HEK293 (cell line): Measurements from ENCODE around the gene TMEM151A.

Experiments used
- CTCF ChIA-PET: fragments of 350-600 bp; formaldehyde crosslinking; extraction: SDS; loops from one replicate; lab custom pipeline; 2021; ENCODE audit warnings: antibody characterized with exemption; lab: Yijun Ruan, JAX
- POLR2A ChIA-PET: fragments of 300-600 bp; formaldehyde crosslinking; extraction: SDS; loops from one replicate; lab custom pipeline; 2020; ENCODE audit warnings: antibody characterized with exemption, inconsistent platforms; lab: Yijun Ruan, JAX
- H3K27ac ChIP-seq: fragments of 200-500 bp; sonication (Bioruptor generic); 2 replicates; pipeline ENCODE4 v1.5.1; 2014; ENCODE audit warnings: low read depth, low read length, control low read depth, inconsistent platforms; ENCODE audit errors: extremely low read depth
- H3K36me3 ChIP-seq, 2 experiments: fragments of 200-500 bp in 1 of 2; sonication (Bioruptor generic) in 1 of 2; 1 replicate in 1 of 2; 2 replicates in 1 of 2; pipeline ENCODE4 v1.5.1; 2014 to 2017; ENCODE audit warnings: inconsistent platforms in 2 of 2, low read length in 2 of 2; ENCODE audit not compliant: control insufficient read depth in 2 of 2, insufficient read depth in 1 of 2
- H3K4me1 ChIP-seq: fragments of 200-500 bp; sonication (Bioruptor generic); 2 replicates; pipeline ENCODE4 v1.5.1; 2014; ENCODE audit warnings: mild to moderate bottlenecking, low read length, inconsistent platforms; ENCODE audit not compliant: control insufficient read depth, insufficient read depth
- H3K4me3 ChIP-seq: 2 replicates; pipeline ENCODE4 v1.5.1; 2011; ENCODE audit warnings: low read depth, mild to moderate bottlenecking, control low read depth, low read length, moderate library complexity
- H3K9me3 ChIP-seq: fragments of 200-500 bp; sonication (Bioruptor generic); 2 replicates; pipeline ENCODE4 v1.5.1; 2014; ENCODE audit warnings: low read depth, low read length, inconsistent platforms; ENCODE audit not compliant: control insufficient read depth, insufficient read depth
- GFI1B ChIP-seq: fragments of 450-650 bp; formaldehyde crosslinking; IDR thresholded peaks from 2 replicates; pipeline ENCODE4 v1.5.1; 2016; ENCODE audit warnings: missing biosample characterization, missing genetic modification characterization
- IKZF3 ChIP-seq: fragments of 450-650 bp; IDR thresholded peaks from 2 replicates; pipeline ENCODE4 v1.5.0; 2018; ENCODE audit warnings: missing biosample characterization, mild to moderate bottlenecking, missing genetic modification characterization, moderate library complexity
- KLF17 ChIP-seq: fragments of 450-650 bp; formaldehyde crosslinking; IDR thresholded peaks from 2 replicates; pipeline ENCODE4 v1.5.1; 2016; ENCODE audit warnings: missing biosample characterization, missing genetic modification characterization
- MYNN ChIP-seq: fragments of 450-650 bp; formaldehyde crosslinking; IDR thresholded peaks from 2 replicates; pipeline ENCODE4 v1.5.1; 2016; ENCODE audit warnings: missing biosample characterization, missing genetic modification characterization, borderline replicate concordance
- PRDM1 ChIP-seq: fragments of 450-650 bp; formaldehyde crosslinking; IDR thresholded peaks from 2 replicates; pipeline ENCODE4; 2016; ENCODE audit warnings: missing biosample characterization, missing genetic modification characterization
- SALL2 ChIP-seq: fragments of 450-650 bp; formaldehyde crosslinking; IDR thresholded peaks from 2 replicates; pipeline ENCODE4 v1.5.0; 2017; ENCODE audit warnings: missing biosample characterization, mild to moderate bottlenecking, missing genetic modification characterization, borderline replicate concordance
- SP2 ChIP-seq: fragments of 450-650 bp; formaldehyde crosslinking; IDR thresholded peaks from 2 replicates; pipeline ENCODE4 v1.5.1; 2016; ENCODE audit warnings: missing biosample characterization, missing genetic modification characterization
- ZBTB17 ChIP-seq: fragments of 450-650 bp; formaldehyde crosslinking; IDR thresholded peaks from 2 replicates; pipeline ENCODE4 v1.5.1; 2016; ENCODE audit warnings: missing biosample characterization, missing genetic modification characterization
- ZBTB6 ChIP-seq: fragments of 450-650 bp; formaldehyde crosslinking; IDR thresholded peaks from 2 replicates; pipeline ENCODE4 v1.5.1; 2017; ENCODE audit warnings: missing biosample characterization, missing genetic modification characterization
- ZBTB7A ChIP-seq: fragments of 450-650 bp; formaldehyde crosslinking; IDR thresholded peaks from 2 replicates; pipeline ENCODE4 v1.5.1; 2016; ENCODE audit warnings: low read depth, missing biosample characterization, missing genetic modification characterization
- ZFHX2 ChIP-seq: fragments of 450-650 bp; formaldehyde crosslinking; conservative IDR thresholded peaks from 2 replicates; pipeline ENCODE4 v1.5.1; 2016; ENCODE audit warnings: missing biosample characterization, missing genetic modification characterization
- ZNF10 ChIP-seq: fragments of 450-650 bp; formaldehyde crosslinking; IDR thresholded peaks from 2 replicates; pipeline ENCODE4 v1.5.1; 2017; ENCODE audit warnings: missing biosample characterization, missing genetic modification characterization
- ZNF211 ChIP-seq: fragments of 450-650 bp; formaldehyde crosslinking; IDR thresholded peaks from 2 replicates; pipeline ENCODE4 v1.5.1; 2016; ENCODE audit warnings: low read depth, missing biosample characterization, missing genetic modification characterization
- ZNF266 ChIP-seq: fragments of 450-650 bp; formaldehyde crosslinking; IDR thresholded peaks from 2 replicates; pipeline ENCODE4 v1.5.1; 2016; ENCODE audit warnings: missing biosample characterization, missing genetic modification characterization, low read depth
- ZNF274 ChIP-seq, 2 experiments: fragments of 200-500 bp in 1 of 2; fragments of 450-650 bp in 1 of 2; sonication (Bioruptor generic) in 1 of 2; formaldehyde crosslinking in 1 of 2; IDR thresholded peaks; 2 replicates each; pipeline versions ENCODE4 v1.5.1 to v1.6.1; 2014 to 2016; ENCODE audit warnings: borderline replicate concordance in 1 of 2, inconsistent platforms in 1 of 2, low read length in 1 of 2, missing biosample characterization in 1 of 2, missing genetic modification characterization in 1 of 2
- ZNF292 ChIP-seq: fragments of 450-650 bp; formaldehyde crosslinking; IDR thresholded peaks from 2 replicates; pipeline ENCODE4 v1.5.1; 2016; ENCODE audit warnings: low read depth, missing biosample characterization, missing genetic modification characterization, borderline replicate concordance
- ZNF354C ChIP-seq: fragments of 450-650 bp; formaldehyde crosslinking; IDR thresholded peaks from 2 replicates; pipeline ENCODE4 v1.5.1; 2016; ENCODE audit warnings: missing biosample characterization, missing genetic modification characterization, low read depth, borderline replicate concordance
- ZNF394 ChIP-seq: fragments of 450-650 bp; formaldehyde crosslinking; IDR thresholded peaks from 2 replicates; pipeline ENCODE4 v1.5.1; 2016; ENCODE audit warnings: missing biosample characterization, missing genetic modification characterization, mild to moderate bottlenecking, moderate library complexity, borderline replicate concordance
- ZNF600 ChIP-seq: fragments of 450-650 bp; formaldehyde crosslinking; IDR thresholded peaks from 2 replicates; pipeline ENCODE4 v1.5.1; 2016; ENCODE audit warnings: missing biosample characterization, missing genetic modification characterization
- ZNF654 ChIP-seq: fragments of 450-650 bp; formaldehyde crosslinking; IDR thresholded peaks from 2 replicates; pipeline ENCODE4 v1.5.1; 2016; ENCODE audit warnings: low read depth, missing biosample characterization, missing genetic modification characterization
- ZNF76 ChIP-seq: fragments of 450-650 bp; formaldehyde crosslinking; IDR thresholded peaks from 2 replicates; pipeline ENCODE4; 2016; ENCODE audit warnings: low read depth, missing biosample characterization, missing genetic modification characterization, borderline replicate concordance
- ZNF768 ChIP-seq: fragments of 450-650 bp; formaldehyde crosslinking; IDR thresholded peaks from 2 replicates; pipeline ENCODE4 v1.5.1; 2018; ENCODE audit warnings: missing biosample characterization, mild to moderate bottlenecking, missing genetic modification characterization
- ZSCAN16 ChIP-seq: fragments of 450-650 bp; formaldehyde crosslinking; IDR thresholded peaks from 2 replicates; pipeline ENCODE4 v1.5.1; 2016; ENCODE audit warnings: missing biosample characterization, missing genetic modification characterization
- TF ChIP-seq, protein P1 (sequence below): fragments of 450-650 bp; formaldehyde crosslinking; IDR thresholded peaks from 2 replicates; pipeline ENCODE4 v1.5.1; 2016; ENCODE audit warnings: missing biosample characterization, missing genetic modification characterization
- TF ChIP-seq, protein P2 (sequence below): fragments of 450-650 bp; formaldehyde crosslinking; IDR thresholded peaks from 2 replicates; pipeline ENCODE4 v1.5.1; 2016; ENCODE audit warnings: missing biosample characterization, missing genetic modification characterization
- TF ChIP-seq, protein P3 (sequence below): fragments of 450-650 bp; formaldehyde crosslinking; optimal IDR thresholded peaks from 2 replicates; pipeline ENCODE3; 2016; ENCODE audit warnings: missing biosample characterization, mild to moderate bottlenecking, missing genetic modification characterization
- TF ChIP-seq, protein P4 (sequence below): fragments of 450-650 bp; formaldehyde crosslinking; IDR thresholded peaks from 2 replicates; pipeline ENCODE4 v1.5.1; 2017; ENCODE audit warnings: missing biosample characterization, missing genetic modification characterization

Gene TMEM151A

GRCh38 chr11:66282468-66283455 is 8.9 kb upstream of the TMEM151A start:
- Histone ChIP-seq H3K36me3 (peaks cover 0 to 31% of the 10 kb centered on the region in 2 experiments; a peak in 1 of 3 replicates), H3K4me1 (no peaks in the 10 kb centered on the region), H3K9me3 (no peaks in the 10 kb centered on the region), H3K27ac (no peak overlapping the region), H3K4me3 (no peak overlapping the region)
- ChIA-PET POLR2A (interaction anchor here (0.6 to 1.6 kb wide), 4 partner anchors 8 to 771 kb away, joined by 4 to 8 read pairs (median 4); partner anchors contain the start of gene RAB1B), CTCF (interaction anchor here (0.6 to 3.8 kb wide), 15 partner anchors 12 to 525 kb away, joined by 3 to 24 read pairs (median 4); partner anchors contain the start of gene RAB1B)
- no peak for TF ChIP-seq GFI1B (tag by site-specific recombination)
- TF ChIP-seq ZBTB7A (tag by site-specific recombination), result no peak
- 0 out of 2 replicates have a peak, but pooled peaks have one; percentile 28 for TF ChIP-seq KLF17 (tag by site-specific recombination)
- TF ChIP-seq ZNF600 (tag by site-specific recombination), result peak; percentile 32; the same call in 1 of the 2 replicates
- no peak for TF ChIP-seq ZSCAN16
- TF ChIP-seq ZNF274 (IDR thresholded peaks at IDR 0.05; ENCODE audit: low read length), result no peak
- TF ChIP-seq ZNF274 (tag by site-specific recombination; IDR thresholded peaks at IDR 0.05; ENCODE audit: borderline replicate concordance), result no peak
- TF ChIP-seq ZFHX2, result no peak
- TF ChIP-seq ZBTB17 (tag by site-specific recombination), result peak; percentile 58; the same call in 1 of the 2 replicates
- TF ChIP-seq ZNF292 (tag by site-specific recombination), result no peak
- no peak for TF ChIP-seq ZNF211 (tag by site-specific recombination)
- TF ChIP-seq, protein P1, sequence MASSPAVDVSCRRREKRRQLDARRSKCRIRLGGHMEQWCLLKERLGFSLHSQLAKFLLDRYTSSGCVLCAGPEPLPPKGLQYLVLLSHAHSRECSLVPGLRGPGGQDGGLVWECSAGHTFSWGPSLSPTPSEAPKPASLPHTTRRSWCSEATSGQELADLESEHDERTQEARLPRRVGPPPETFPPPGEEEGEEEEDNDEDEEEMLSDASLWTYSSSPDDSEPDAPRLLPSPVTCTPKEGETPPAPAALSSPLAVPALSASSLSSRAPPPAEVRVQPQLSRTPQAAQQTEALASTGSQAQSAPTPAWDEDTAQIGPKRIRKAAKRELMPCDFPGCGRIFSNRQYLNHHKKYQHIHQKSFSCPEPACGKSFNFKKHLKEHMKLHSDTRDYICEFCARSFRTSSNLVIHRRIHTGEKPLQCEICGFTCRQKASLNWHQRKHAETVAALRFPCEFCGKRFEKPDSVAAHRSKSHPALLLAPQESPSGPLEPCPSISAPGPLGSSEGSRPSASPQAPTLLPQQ, result peak; percentile 32; the same call in 1 of the 2 replicates
- TF ChIP-seq SALL2, result no peak
- no peak for TF ChIP-seq ZNF76 (tag by site-specific recombination)
- TF ChIP-seq, protein P2, sequence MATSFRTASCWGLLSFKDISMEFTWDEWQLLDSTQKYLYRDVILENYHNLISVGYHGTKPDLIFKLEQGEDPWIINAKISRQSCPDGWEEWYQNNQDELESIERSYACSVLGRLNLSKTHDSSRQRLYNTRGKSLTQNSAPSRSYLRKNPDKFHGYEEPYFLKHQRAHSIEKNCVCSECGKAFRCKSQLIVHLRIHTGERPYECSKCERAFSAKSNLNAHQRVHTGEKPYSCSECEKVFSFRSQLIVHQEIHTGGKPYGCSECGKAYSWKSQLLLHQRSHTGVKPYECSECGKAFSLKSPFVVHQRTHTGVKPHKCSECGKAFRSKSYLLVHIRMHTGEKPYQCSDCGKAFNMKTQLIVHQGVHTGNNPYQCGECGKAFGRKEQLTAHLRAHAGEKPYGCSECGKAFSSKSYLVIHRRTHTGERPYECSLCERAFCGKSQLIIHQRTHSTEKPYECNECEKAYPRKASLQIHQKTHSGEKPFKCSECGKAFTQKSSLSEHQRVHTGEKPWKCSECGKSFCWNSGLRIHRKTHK (tag by site-specific recombination), result no peak
- peak; percentile 99 for TF ChIP-seq MYNN (tag by site-specific recombination)
- TF ChIP-seq, protein P3, sequence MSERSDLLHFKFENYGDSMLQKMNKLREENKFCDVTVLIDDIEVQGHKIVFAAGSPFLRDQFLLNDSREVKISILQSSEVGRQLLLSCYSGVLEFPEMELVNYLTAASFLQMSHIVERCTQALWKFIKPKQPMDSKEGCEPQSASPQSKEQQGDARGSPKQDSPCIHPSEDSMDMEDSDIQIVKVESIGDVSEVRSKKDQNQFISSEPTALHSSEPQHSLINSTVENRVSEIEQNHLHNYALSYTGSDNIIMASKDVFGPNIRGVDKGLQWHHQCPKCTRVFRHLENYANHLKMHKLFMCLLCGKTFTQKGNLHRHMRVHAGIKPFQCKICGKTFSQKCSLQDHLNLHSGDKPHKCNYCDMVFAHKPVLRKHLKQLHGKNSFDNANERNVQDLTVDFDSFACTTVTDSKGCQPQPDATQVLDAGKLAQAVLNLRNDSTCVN (tag by site-specific recombination), result peak; percentile 15
- no peak for TF ChIP-seq ZNF768
- TF ChIP-seq ZNF394, result peak; percentile 61; the same call in 1 of the 2 replicates
- no peak for TF ChIP-seq PRDM1 (tag by site-specific recombination)
- 0 out of 2 replicates have a peak, but pooled peaks have one; percentile 8 for TF ChIP-seq ZNF654 (tag by site-specific recombination)
- TF ChIP-seq IKZF3, result 0 out of 2 replicates have a peak, but pooled peaks have one; percentile 38
- TF ChIP-seq ZBTB6 (tag by site-specific recombination), result 0 out of 2 replicates have a peak, but pooled peaks have one; percentile 8
- TF ChIP-seq ZNF266, result no peak
- peak; percentile 23; the same call in 1 of the 2 replicates for TF ChIP-seq SP2 (tag by site-specific recombination)
- no peak for TF ChIP-seq ZNF354C (tag by site-specific recombination)
- TF ChIP-seq, protein P4, sequence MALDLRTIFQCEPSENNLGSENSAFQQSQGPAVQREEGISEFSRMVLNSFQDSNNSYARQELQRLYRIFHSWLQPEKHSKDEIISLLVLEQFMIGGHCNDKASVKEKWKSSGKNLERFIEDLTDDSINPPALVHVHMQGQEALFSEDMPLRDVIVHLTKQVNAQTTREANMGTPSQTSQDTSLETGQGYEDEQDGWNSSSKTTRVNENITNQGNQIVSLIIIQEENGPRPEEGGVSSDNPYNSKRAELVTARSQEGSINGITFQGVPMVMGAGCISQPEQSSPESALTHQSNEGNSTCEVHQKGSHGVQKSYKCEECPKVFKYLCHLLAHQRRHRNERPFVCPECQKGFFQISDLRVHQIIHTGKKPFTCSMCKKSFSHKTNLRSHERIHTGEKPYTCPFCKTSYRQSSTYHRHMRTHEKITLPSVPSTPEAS, result no peak
- peak; percentile 43; the same call in 1 of the 2 replicates for TF ChIP-seq ZNF10 (tag by site-specific recombination)
